ENCODE data around the gene VSNL1.

VSNL1 gene

GRCh38 chr2:17593841-17594491 lies 53.5 kb downstream of the VSNL1 start:
- no peak for DNase-seq (ENCODE audit: low read depth)
- H3K4me3 ChIP-seq (ENCODE audit: low read length) = no peak overlapping the region
- TF ChIP-seq, protein P1, sequence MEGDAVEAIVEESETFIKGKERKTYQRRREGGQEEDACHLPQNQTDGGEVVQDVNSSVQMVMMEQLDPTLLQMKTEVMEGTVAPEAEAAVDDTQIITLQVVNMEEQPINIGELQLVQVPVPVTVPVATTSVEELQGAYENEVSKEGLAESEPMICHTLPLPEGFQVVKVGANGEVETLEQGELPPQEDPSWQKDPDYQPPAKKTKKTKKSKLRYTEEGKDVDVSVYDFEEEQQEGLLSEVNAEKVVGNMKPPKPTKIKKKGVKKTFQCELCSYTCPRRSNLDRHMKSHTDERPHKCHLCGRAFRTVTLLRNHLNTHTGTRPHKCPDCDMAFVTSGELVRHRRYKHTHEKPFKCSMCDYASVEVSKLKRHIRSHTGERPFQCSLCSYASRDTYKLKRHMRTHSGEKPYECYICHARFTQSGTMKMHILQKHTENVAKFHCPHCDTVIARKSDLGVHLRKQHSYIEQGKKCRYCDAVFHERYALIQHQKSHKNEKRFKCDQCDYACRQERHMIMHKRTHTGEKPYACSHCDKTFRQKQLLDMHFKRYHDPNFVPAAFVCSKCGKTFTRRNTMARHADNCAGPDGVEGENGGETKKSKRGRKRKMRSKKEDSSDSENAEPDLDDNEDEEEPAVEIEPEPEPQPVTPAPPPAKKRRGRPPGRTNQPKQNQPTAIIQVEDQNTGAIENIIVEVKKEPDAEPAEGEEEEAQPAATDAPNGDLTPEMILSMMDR (IDR thresholded peaks at IDR 0.05; ENCODE audit: insufficient read depth, low read depth, low read length, missing control alignments) = no peak

- H3K4me3 ChIP-seq (ENCODE audit: low read length) = no peak overlapping the region
- TF ChIP-seq, protein P1 (IDR thresholded peaks at IDR 0.05; ENCODE audit: insufficient read depth, low read depth, low read length, missing control alignments) = no peak
- peak; percentile 72 for DNase-seq (ENCODE audit: low read depth)
Observed at GRCh38 chr2:17594533-17595401, 54.3 kb downstream of the VSNL1 start.

- TF ChIP-seq, protein P1 (IDR thresholded peaks at IDR 0.05; ENCODE audit: insufficient read depth, low read depth, low read length, missing control alignments) = no peak
- no peak overlapping the region for H3K4me3 ChIP-seq (ENCODE audit: low read length)
- peak; percentile 70 for DNase-seq (ENCODE audit: low read depth)
Observed at GRCh38 chr2:17599617-17600016, 59.1 kb downstream of the VSNL1 start.

DNA sequence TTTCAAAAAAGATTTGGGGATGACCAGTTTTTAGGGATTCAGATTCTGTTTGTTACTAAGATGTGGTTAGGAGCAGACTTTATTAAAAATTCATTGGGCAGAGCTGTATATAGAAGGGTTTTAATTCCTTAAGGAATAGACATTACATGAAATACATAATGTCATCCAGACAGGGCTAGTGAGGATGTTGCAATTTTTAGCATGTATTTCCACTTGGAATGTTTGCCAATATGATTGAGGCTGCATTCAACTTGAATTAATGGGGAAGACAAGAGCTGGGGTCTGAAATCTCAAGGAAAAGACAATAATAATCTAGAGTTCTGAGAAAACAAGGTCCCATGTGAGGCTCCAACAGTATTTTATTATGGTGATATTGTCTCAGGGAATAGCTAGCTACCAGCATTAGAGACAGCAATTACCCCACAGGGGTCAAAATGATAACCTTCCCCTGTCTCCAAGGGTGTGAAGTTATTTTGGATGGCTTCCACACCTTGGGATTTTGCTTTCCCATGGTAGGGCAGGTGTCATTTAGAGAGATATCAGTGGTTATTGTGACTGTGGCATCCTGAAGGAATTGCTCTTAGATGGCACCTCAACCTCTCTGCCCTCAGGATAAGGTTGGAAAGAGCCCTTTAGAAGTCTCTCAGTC lies 60.2 kb downstream of the VSNL1 start:
- H3K4me3 ChIP-seq (ENCODE audit: low read length) = no peak overlapping the region
- TF ChIP-seq, protein P1 (IDR thresholded peaks at IDR 0.05; ENCODE audit: insufficient read depth, low read depth, low read length, missing control alignments) = no peak
- no peak for DNase-seq (ENCODE audit: low read depth)

DNA sequence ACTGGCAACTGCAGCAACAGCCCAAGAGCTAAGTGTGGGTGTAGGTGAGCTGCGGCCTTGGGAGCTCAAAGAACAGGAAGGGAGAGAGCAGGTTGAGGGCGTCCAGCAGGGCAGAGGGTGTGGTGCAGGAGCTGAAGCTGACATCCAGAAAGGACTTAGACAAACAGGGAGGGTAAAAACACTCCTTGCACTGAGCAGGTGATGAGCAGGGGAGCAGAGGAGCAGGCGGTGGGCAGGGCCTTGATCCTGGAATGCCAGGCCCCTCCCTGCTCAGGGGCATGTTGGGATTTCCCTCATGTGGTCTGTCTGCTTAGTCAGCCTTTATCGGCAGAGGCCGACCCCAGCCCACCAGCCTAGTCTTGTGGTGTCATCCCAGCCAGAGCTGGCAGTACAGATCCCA lies 63.6 kb downstream of the VSNL1 start:
- TF ChIP-seq, protein P1 (IDR thresholded peaks at IDR 0.05; ENCODE audit: insufficient read depth, low read depth, low read length, missing control alignments) = no peak
- DNase-seq (ENCODE audit: low read depth) = no peak
- H3K4me3 ChIP-seq (ENCODE audit: low read length) = no peak overlapping the region

GRCh38 chr2:17605696-17606095 lies 65.2 kb downstream of the VSNL1 start:
- H3K4me3 ChIP-seq (ENCODE audit: low read length) = no peak overlapping the region

More at GRCh38 chr2:17605696-17606095, 65.2 kb downstream of the VSNL1 start:
- no peak for DNase-seq (ENCODE audit: low read depth)
- TF ChIP-seq, protein P1 (IDR thresholded peaks at IDR 0.05; ENCODE audit: insufficient read depth, low read depth, low read length, missing control alignments) = no peak
